ENCODE results near the gene CCT3. TPM values are rescaled to one million over a fixed set of nuclear protein-coding genes. Genes with fewer than 3 reads are reported as not detected.

Gene CCT3
- total RNA-seq, 2 experiments from 2014 or later = 385 to 387 TPM

DNA sequence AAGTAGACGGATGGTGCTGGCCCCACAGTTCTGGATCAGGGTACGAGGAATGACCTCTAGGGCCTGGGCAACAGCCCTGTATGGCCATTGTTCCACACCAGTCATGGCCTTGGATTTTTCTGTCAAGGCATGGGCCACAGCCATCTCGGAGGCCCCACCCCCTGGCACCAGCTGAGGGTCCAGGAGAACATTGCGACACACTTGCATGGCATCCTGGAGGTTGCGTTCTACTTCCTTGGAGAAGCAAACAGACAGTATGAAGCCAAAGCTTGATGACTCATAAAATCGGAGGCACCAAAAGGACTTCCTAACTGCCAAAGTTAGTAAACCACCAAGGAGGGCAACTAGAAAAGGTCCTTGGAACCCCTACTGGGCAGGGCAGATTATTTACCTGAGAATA, 27.1 kb downstream of the CCT3 start:
- intact Hi-C loops (cut with micrococcal nuclease; ENCODE audit: unreplicated experiment) = no loop called here
- no peaks in the 10 kb centered on the region for H3K9me2 ChIP-seq (ENCODE audit: insufficient read depth, low read length)
- TF ChIP-seq EZH2phosphoT487 (IDR thresholded peaks at IDR 0.05; ENCODE audit: borderline replicate concordance, low read depth, low read length) (no peak), CTCF (conservative IDR thresholded peaks at IDR 0.05; ENCODE audit: low read length) (no peak)
- no peak for DNase-seq (ENCODE audit: low spot score)
- no peak overlapping the region for H3K4me3 ChIP-seq (ENCODE audit: low read depth, low read length, poor library complexity, severe bottlenecking)
- no peak overlapping the region for H3K27ac ChIP-seq (ENCODE audit: low read depth, low read length, poor library complexity, severe bottlenecking)
- H3K79me2 ChIP-seq (ENCODE audit: insufficient read depth, low read depth, low read length) = no peaks in the 10 kb centered on the region
- ChIA-PET CTCF (ENCODE audit: unreplicated experiment) (no interaction called here), POLR2A (no interaction called here)
- no peaks in the 10 kb centered on the region for H3K4me1 ChIP-seq (ENCODE audit: insufficient read depth, low read length, poor library complexity, severe bottlenecking)
- H3K4me2 ChIP-seq (ENCODE audit: low read length) = no peak overlapping the region
- no peak overlapping the region for H2AFZ ChIP-seq (ENCODE audit: low read length)
- peaks cover 95% of the 10 kb centered on the region for H3K36me3 ChIP-seq (ENCODE audit: insufficient read depth, low read length)
- BruUV-seq (replicated peaks) = no TSS peak
- no peaks in the 10 kb centered on the region for H3K9me3 ChIP-seq (ENCODE audit: low read length)
- no peaks in the 10 kb centered on the region for H4K20me1 ChIP-seq (ENCODE audit: insufficient read depth, low read length)

GRCh38 chr1:156308078-156308477, 30.0 kb downstream of the CCT3 start:
- Histone ChIP-seq H3K9me2 (ENCODE audit: insufficient read depth, low read length) (no peaks in the 10 kb centered on the region), H3K4me1 (ENCODE audit: insufficient read depth, low read length, poor library complexity, severe bottlenecking) (no peaks in the 10 kb centered on the region), H3K36me3 (ENCODE audit: insufficient read depth, low read length) (peaks cover 92% of the 10 kb centered on the region), H3K4me3 (ENCODE audit: low read depth, low read length, poor library complexity, severe bottlenecking) (no peak overlapping the region), H4K20me1 (ENCODE audit: insufficient read depth, low read length) (no peaks in the 10 kb centered on the region), H3K79me2 (ENCODE audit: insufficient read depth, low read depth, low read length) (no peaks in the 10 kb centered on the region), H3K9me3 (ENCODE audit: low read length) (no peaks in the 10 kb centered on the region), H2AFZ (ENCODE audit: low read length) (no peak overlapping the region), H3K27ac (ENCODE audit: low read depth, low read length, poor library complexity, severe bottlenecking) (no peak overlapping the region), H3K4me2 (ENCODE audit: low read length) (no peak overlapping the region)
- DNase-seq (ENCODE audit: low spot score) = no peak
- CTCF ChIA-PET (ENCODE audit: unreplicated experiment) = no interaction called here
- no TSS peak for BruUV-seq (replicated peaks)
- POLR2A ChIA-PET = no interaction called here
- TF ChIP-seq EZH2phosphoT487 (IDR thresholded peaks at IDR 0.05; ENCODE audit: borderline replicate concordance, low read depth, low read length) = no peak
- no peak for TF ChIP-seq CTCF (conservative IDR thresholded peaks at IDR 0.05; ENCODE audit: low read length)
- intact Hi-C loops (cut with micrococcal nuclease; ENCODE audit: unreplicated experiment) = no loop called here

GRCh38 chr1:156305215-156305614, 32.9 kb downstream of the CCT3 start:
- intact Hi-C loops (cut with micrococcal nuclease; ENCODE audit: unreplicated experiment) = no loop called here
- no TSS peak for BruUV-seq (replicated peaks)

More at GRCh38 chr1:156305215-156305614, 32.9 kb downstream of the CCT3 start:
- Histone ChIP-seq H3K9me3 (ENCODE audit: low read length) (no peaks in the 10 kb centered on the region), H2AFZ (ENCODE audit: low read length) (no peak overlapping the region), H3K9me2 (ENCODE audit: insufficient read depth, low read length) (no peaks in the 10 kb centered on the region), H3K27ac (ENCODE audit: low read depth, low read length, poor library complexity, severe bottlenecking) (no peak overlapping the region), H4K20me1 (ENCODE audit: insufficient read depth, low read length) (no peaks in the 10 kb centered on the region), H3K4me1 (ENCODE audit: insufficient read depth, low read length, poor library complexity, severe bottlenecking) (no peaks in the 10 kb centered on the region), H3K36me3 (ENCODE audit: insufficient read depth, low read length) (peaks cover 68% of the 10 kb centered on the region), H3K79me2 (ENCODE audit: insufficient read depth, low read depth, low read length) (no peaks in the 10 kb centered on the region), H3K4me2 (ENCODE audit: low read length) (no peak overlapping the region), H3K4me3 (ENCODE audit: low read depth, low read length, poor library complexity, severe bottlenecking) (no peak overlapping the region)
- ChIA-PET POLR2A (no interaction called here), CTCF (ENCODE audit: unreplicated experiment) (no interaction called here)
- no peak for DNase-seq (ENCODE audit: low spot score)
- TF ChIP-seq EZH2phosphoT487 (IDR thresholded peaks at IDR 0.05; ENCODE audit: borderline replicate concordance, low read depth, low read length) (no peak), CTCF (conservative IDR thresholded peaks at IDR 0.05; ENCODE audit: low read length) (no peak)
